PFSK-1 (cell line): ENCODE measurements around the gene GPR153.

Experiments
- FOXP2 ChIP-seq: optimal IDR thresholded peaks from 2 replicates; pipeline ENCODE3; 2011; ENCODE audit warnings: borderline replicate concordance, control low read depth, inconsistent platforms; ENCODE audit not compliant: insufficient read depth; ENCODE audit errors: extremely low read length, extremely low read depth
- POLR2AphosphoS5 ChIP-seq: IDR thresholded peaks from 2 replicates; pipeline ENCODE4 v1.6.1; 2012; ENCODE audit warnings: low read depth, mild to moderate bottlenecking, control low read depth, low read length, moderate library complexity
- REST ChIP-seq, 2 experiments: IDR thresholded peaks; 2 replicates each; pipeline versions ENCODE4 v1.6.1 to v1.8.0; 2011 to 2012; ENCODE audit warnings: low read depth in 2 of 2, low read length in 2 of 2, control low read depth in 1 of 2, inconsistent platforms in 1 of 2, mild to moderate bottlenecking in 1 of 2, moderate library complexity in 1 of 2; ENCODE audit not compliant: insufficient read depth in 1 of 2
- SIN3A ChIP-seq: IDR thresholded peaks from 2 replicates; pipeline ENCODE4 v1.6.1; 2012; ENCODE audit warnings: mild to moderate bottlenecking, low read length, moderate library complexity, borderline replicate concordance; ENCODE audit not compliant: insufficient read depth
- TAF1 ChIP-seq: IDR thresholded peaks from 2 replicates; pipeline ENCODE4 v1.6.1; 2012; ENCODE audit warnings: low read length, control low read depth, borderline replicate concordance; ENCODE audit not compliant: insufficient read depth

GPR153 gene

DNA sequence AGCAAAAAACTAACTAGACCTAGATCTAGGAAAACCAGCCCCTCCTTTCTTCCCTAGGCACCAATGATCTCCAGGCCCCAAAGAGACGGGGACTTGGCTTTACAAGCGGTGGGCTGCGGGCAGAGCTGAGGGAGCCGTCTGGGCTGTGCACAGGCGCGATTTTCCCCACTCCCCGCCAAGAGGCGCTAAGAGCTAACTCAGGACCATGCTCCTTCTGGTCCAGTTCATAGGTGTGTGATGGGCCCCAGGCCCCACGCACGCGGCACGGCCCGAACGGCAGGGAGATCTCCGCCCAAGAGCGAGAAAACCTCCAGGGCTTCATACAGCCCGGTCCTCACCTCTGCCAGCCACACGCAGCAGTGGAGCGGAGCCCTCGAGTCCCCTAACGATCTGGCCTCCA is 7.5 kb upstream of the GPR153 start:
- TF ChIP-seq TAF1 (no peak), FOXP2 (no peak), POLR2AphosphoS5 (no peak), SIN3A (no peak), REST (IDR thresholded peaks at IDR 0.05; ENCODE audit: insufficient read depth in 1 of 2, low read depth in 2 of 2, low read length in 2 of 2) (no peak)

GRCh38 chr1:6267686-6268322 is 6.9 kb upstream of the GPR153 start:
- TF ChIP-seq TAF1 (no peak), POLR2AphosphoS5 (no peak), SIN3A (no peak), FOXP2 (no peak), REST (IDR thresholded peaks at IDR 0.05; ENCODE audit: insufficient read depth in 1 of 2, low read depth in 2 of 2, low read length in 2 of 2) (no peak)

GRCh38 chr1:6266641-6267040 is 5.7 kb upstream of the GPR153 start:
- no peak for TF ChIP-seq REST (IDR thresholded peaks at IDR 0.05; ENCODE audit: insufficient read depth in 1 of 2, low read depth in 2 of 2, low read length in 2 of 2)
- no peak for TF ChIP-seq POLR2AphosphoS5
- no peak for TF ChIP-seq SIN3A
- no peak for TF ChIP-seq FOXP2
- no peak for TF ChIP-seq TAF1

- TF ChIP-seq FOXP2 (no peak), POLR2AphosphoS5 (no peak), REST (IDR thresholded peaks at IDR 0.05; ENCODE audit: insufficient read depth in 1 of 2, low read depth in 2 of 2, low read length in 2 of 2) (no peak), TAF1 (no peak), SIN3A (no peak)
Measured at GRCh38 chr1:6265151-6265550, 4.3 kb upstream of the GPR153 start.

- TF ChIP-seq POLR2AphosphoS5 (no peak), REST (IDR thresholded peaks at IDR 0.05; ENCODE audit: insufficient read depth in 1 of 2, low read depth in 2 of 2, low read length in 2 of 2) (no peak), TAF1 (no peak), SIN3A (no peak), FOXP2 (no peak)
Measured at GRCh38 chr1:6263716-6264115, 2.8 kb upstream of the GPR153 start.
